A673 (cell line): ENCODE results near the gene GRIN2A.

Experiments used
- CTCF ChIP-seq: fragments of 300-800, 200-600 bp; sonication (generic); conservative IDR thresholded peaks from 2 replicates; pipeline ENCODE4 v1.5.1; 2017; ENCODE audit warnings: low read depth, mild to moderate bottlenecking, antibody characterized with exemption, low read length, moderate library complexity, mixed read lengths
- EZH2 ChIP-seq: fragments of 200-600 bp; sonication (generic); IDR thresholded peaks from 2 replicates; pipeline ENCODE4 v1.6.1; 2017; ENCODE audit warnings: borderline replicate concordance, low read depth, mild to moderate bottlenecking, mixed read lengths, antibody characterized with exemption, low read length; ENCODE audit not compliant: poor library complexity, severe bottlenecking

DNA sequence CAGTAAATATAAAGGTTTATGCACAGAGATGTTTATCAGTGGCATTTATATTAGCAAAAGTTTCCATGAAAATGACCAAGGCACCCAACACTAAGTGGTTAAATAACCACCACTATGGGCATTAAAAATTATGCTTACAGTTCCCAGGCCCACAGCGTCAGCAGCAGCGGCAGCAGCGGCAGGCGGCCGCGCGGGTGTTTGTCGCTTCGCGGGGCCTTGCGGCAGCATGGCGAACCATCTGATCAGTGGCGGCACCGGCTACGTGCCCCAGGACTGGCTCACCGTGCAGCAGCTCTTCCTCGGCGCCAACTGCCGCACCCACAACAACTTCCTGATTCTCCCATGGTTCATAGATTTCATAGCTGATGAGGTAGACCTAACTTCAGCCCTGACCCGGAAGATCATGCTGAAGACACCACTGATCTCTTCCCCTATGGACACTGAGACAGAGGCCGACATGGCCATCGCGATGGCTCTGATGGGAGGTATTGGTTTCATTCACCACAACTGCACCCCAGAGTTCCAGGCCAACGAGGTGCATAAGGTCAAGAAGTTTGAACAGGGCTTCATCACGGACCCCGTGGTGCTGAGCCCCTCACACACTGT, 71.0 kb downstream of the GRIN2A start:
- TF ChIP-seq CTCF (no peak), EZH2 (no peak)
